ENCODE data around the gene KDM6A.

GRCh38 chrX:44889824-44890223 lies 16.8 kb downstream of the KDM6A start:
- TF ChIP-seq POLR2A (IDR thresholded peaks at IDR 0.05; ENCODE audit: low read length), result no peak
- no peak for TF ChIP-seq GATA1 (IDR thresholded peaks at IDR 0.05; ENCODE audit: low read depth, low read length)

Measured in erythroblast (primary cell).